Activated CD4-positive, alpha-beta T cell treated with anti-CD3 and anti-CD28 coated beads for 36 hours (primary cell): ENCODE measurements around the gene EIF2D. TPM values are rescaled to one million over a fixed set of nuclear protein-coding genes. Genes with fewer than 3 reads are reported as not detected.

Experiments
- ATAC-seq: fragments of 200-7000 bp; cut with Tn5 transposase; one replicate; pipeline ENCODE4 v1.10.0; 2021; ENCODE audit warnings: mild to moderate bottlenecking, moderate library complexity
- CTCF ChIA-PET: fragments of 350-600 bp; sonication (Branson Sonifier 250); formaldehyde crosslinking; loops from one replicate; lab custom pipeline; 2021; ENCODE audit warnings: antibody characterized with exemption; lab: Charles Lee
- POLR2A ChIA-PET: fragments of 350-600 bp; sonication (Branson Sonifier 250); formaldehyde crosslinking; loops from one replicate; lab custom pipeline; 2021; ENCODE audit warnings: antibody characterized with exemption, inconsistent platforms; lab: Charles Lee
- DNase-seq: peaks from one replicate; pipeline ENCODE4 v3.0.0-alpha.2; 2020
- H3K27ac Mint-ChIP-seq: one replicate; pipeline ENCODE4 v1.8.0; 2021; ENCODE audit warnings: mixed read lengths
- H3K27me3 Mint-ChIP-seq: one replicate; pipeline ENCODE4 v1.8.0; 2021; ENCODE audit warnings: mixed read lengths
- H3K36me3 Mint-ChIP-seq: one replicate; pipeline ENCODE4 v1.8.0; 2021; ENCODE audit warnings: low read depth, mixed read lengths
- H3K4me1 Mint-ChIP-seq: one replicate; pipeline ENCODE4 v1.8.0; 2021; ENCODE audit warnings: mixed read lengths
- H3K4me3 Mint-ChIP-seq: one replicate; pipeline ENCODE4 v1.8.0; 2021; ENCODE audit warnings: mild to moderate bottlenecking, moderate library complexity, mixed read lengths
- H3K9me3 Mint-ChIP-seq: one replicate; pipeline ENCODE4 v1.8.0; 2021; ENCODE audit warnings: low read depth, mixed read lengths
- intact Hi-C, 2 experiments: fragments of 100-400 bp; cut with DNase I in 1 of 2; cut with micrococcal nuclease in 1 of 2; formaldehyde crosslinking; loops; one replicate each; pipeline versions ENCODE4 v1.14.2 to v1.15.1; 2022 to 2024; cut with DNase I, micrococcal nuclease
- total RNA-seq, 2 experiments: library from RNA; stranded (reverse); gene quantifications; one replicate each; pipeline ENCODE4 v1.2.3, GENCODE V29; 2021

Gene EIF2D
- total RNA-seq, 2 experiments from 2014 or later: 91.2 to 100 TPM

GRCh38 chr1:206573319-206573718 is 38.9 kb downstream of the EIF2D start:
- Mint-ChIP-seq H3K27me3 (no peaks in the 10 kb centered on the region), H3K9me3 (no peaks in the 10 kb centered on the region), H3K4me1 (peaks cover 98% of the 10 kb centered on the region), H3K27ac (peak overlapping the region; percentile 99), H3K4me3 (no peak overlapping the region), H3K36me3 (peaks cover 87% of the 10 kb centered on the region)
- DNase-seq: no peak
- no peak for ATAC-seq
- CTCF ChIA-PET: interaction anchor here (0.6 to 27.5 kb wide), 4 partner anchors 11 to 98 kb away, joined by 3 to 621 read pairs (median 14); no protein-coding TSS in a partner anchor
- intact Hi-C loops: loop anchor here (10.0 kb wide), 3 partner anchors 799 to 1369 kb away; partner anchors contain the start of gene RAB29 (in 1 of the 2)
- POLR2A ChIA-PET: no interaction called here

DNA sequence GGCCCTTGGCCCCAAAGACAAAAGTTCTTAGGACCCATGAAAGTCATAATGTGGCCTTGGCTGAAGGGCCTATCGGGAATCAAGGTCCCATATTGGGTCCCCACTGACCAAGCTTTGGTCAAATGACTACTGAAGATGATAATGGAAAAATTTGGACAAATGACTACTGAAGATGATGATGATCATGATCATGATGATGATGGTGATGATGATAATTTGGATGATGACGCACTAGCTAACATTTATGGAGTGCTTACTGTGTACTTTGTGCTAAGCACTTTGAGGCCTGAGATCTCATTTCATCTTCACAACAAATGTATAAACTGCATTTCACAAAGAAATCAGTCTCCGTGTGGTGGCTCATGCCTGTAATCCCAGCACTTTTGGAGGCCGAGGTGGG is 39.4 kb downstream of the EIF2D start:
- H3K4me3 Mint-ChIP-seq: no peak overlapping the region
- peak overlapping the region; percentile 99 for H3K27ac Mint-ChIP-seq
- no peaks in the 10 kb centered on the region for H3K9me3 Mint-ChIP-seq
- peaks cover 88% of the 10 kb centered on the region for H3K36me3 Mint-ChIP-seq
- ATAC-seq: no peak
- CTCF ChIA-PET: interaction anchor here (2.7 to 27.5 kb wide), 2 partner anchors 11 to 13 kb away, joined by 19 to 621 read pairs; no protein-coding TSS in a partner anchor
- H3K4me1 Mint-ChIP-seq: peaks cover 98% of the 10 kb centered on the region
- intact Hi-C loops: loop anchor here (10.0 kb wide), 3 partner anchors 798 to 1368 kb away; partner anchors contain the start of gene RAB29 (in 1 of the 2)
- no peak for DNase-seq
- no peaks in the 10 kb centered on the region for H3K27me3 Mint-ChIP-seq
- POLR2A ChIA-PET: no interaction called here

DNA sequence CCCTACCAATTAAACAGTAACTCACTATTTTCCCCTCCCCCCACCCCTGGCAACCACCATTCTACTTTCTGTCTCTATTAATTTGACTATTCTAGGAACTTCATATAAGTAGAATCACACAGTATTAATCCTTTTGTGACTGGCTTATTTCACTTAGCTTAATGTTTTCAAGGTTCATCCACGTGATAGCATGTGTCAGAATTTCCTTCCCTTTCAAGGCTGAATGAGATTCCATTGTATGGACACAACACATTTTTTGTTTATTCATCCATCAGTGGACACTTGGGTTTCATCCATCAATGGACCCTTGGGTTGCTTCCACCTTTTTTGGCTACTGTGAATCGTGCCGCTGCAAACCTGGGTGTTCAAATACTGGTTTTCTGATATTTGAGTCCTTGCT is 41.7 kb downstream of the EIF2D start:
- peak; percentile 2 for DNase-seq
- POLR2A ChIA-PET: interaction anchor here (0.6 to 0.7 kb wide), 3 partner anchors 11 to 63 kb away, joined by 3 to 10 read pairs (median 6); partner anchors contain the start of gene RASSF5
- H3K27me3 Mint-ChIP-seq: no peaks in the 10 kb centered on the region
- CTCF ChIA-PET: interaction anchor here (21.8 to 27.5 kb wide), 2 partner anchors 6 to 10 kb away, joined by 621 read pairs; no protein-coding TSS in a partner anchor
- peaks cover 92% of the 10 kb centered on the region for H3K36me3 Mint-ChIP-seq
- H3K27ac Mint-ChIP-seq: peak overlapping the region; percentile 99
- H3K4me1 Mint-ChIP-seq: peaks cover 98% of the 10 kb centered on the region
- H3K4me3 Mint-ChIP-seq: peak overlapping the region; percentile 32
- H3K9me3 Mint-ChIP-seq: no peaks in the 10 kb centered on the region
- ATAC-seq: no peak
- intact Hi-C loops: loop anchor here (10.0 kb wide), 3 partner anchors 796 to 1366 kb away; partner anchors contain the start of gene RAB29 (in 1 of the 2)

GRCh38 chr1:206569556-206569955 is 42.7 kb downstream of the EIF2D start:
- H3K9me3 Mint-ChIP-seq: no peaks in the 10 kb centered on the region
- CTCF ChIA-PET: interaction anchor here (0.6 to 27.5 kb wide), 4 partner anchors 7 to 343 kb away, joined by 3 to 621 read pairs (median 312); no protein-coding TSS in a partner anchor

GRCh38 chr1:206568779-206569352 is 43.4 kb downstream of the EIF2D start:
- intact Hi-C loops: loop anchor here (1.0 to 10.0 kb wide), 2 partner anchors 11 to 1354 kb away; partner anchors contain the start of gene DSTYK (in 1 of the 2)

More at GRCh38 chr1:206569556-206569955, 42.7 kb downstream of the EIF2D start:
- Mint-ChIP-seq H3K4me1 (peaks cover 98% of the 10 kb centered on the region), H3K27ac (peak overlapping the region; percentile 99), H3K36me3 (peaks cover 97% of the 10 kb centered on the region), H3K4me3 (peak overlapping the region; percentile 95), H3K27me3 (no peaks in the 10 kb centered on the region)
- ATAC-seq (no peak), DNase-seq (no peak)
- intact Hi-C loops: loop anchor here in 1 of 2 experiments (10.0 kb wide), 1 partner anchor 1355 kb away; the partner anchor contains the start of gene DSTYK
- POLR2A ChIA-PET: interaction anchor here (0.7 kb wide), 1 partner anchor 8 kb away, joined by 3 read pairs; no protein-coding TSS in a partner anchor

GRCh38 chr1:206568256-206568655 is 44.0 kb downstream of the EIF2D start:
- ATAC-seq: peak; percentile 47
- H3K4me3 Mint-ChIP-seq: peak overlapping the region; percentile 95
- peaks cover 98% of the 10 kb centered on the region for H3K36me3 Mint-ChIP-seq
- peak; percentile 59 for DNase-seq
- POLR2A ChIA-PET: interaction anchor here (0.7 to 7.7 kb wide), 8 partner anchors 8 to 24 kb away, joined by 3 to 129 read pairs (median 4); no protein-coding TSS in a partner anchor
- peaks cover 98% of the 10 kb centered on the region for H3K4me1 Mint-ChIP-seq
- no peaks in the 10 kb centered on the region for H3K9me3 Mint-ChIP-seq
- intact Hi-C loops: loop anchor here (1.0 to 10.0 kb wide), 2 partner anchors 12 to 1353 kb away; partner anchors contain the start of gene DSTYK (in 1 of the 2)
- no peaks in the 10 kb centered on the region for H3K27me3 Mint-ChIP-seq
- peak overlapping the region; percentile 99 for H3K27ac Mint-ChIP-seq
- CTCF ChIA-PET: interaction anchor here (0.6 to 27.5 kb wide), 8 partner anchors 8 to 243 kb away, joined by 3 to 621 read pairs (median 3); no protein-coding TSS in a partner anchor

More at GRCh38 chr1:206568779-206569352, 43.4 kb downstream of the EIF2D start:
- H3K27me3 Mint-ChIP-seq: no peaks in the 10 kb centered on the region
- POLR2A ChIA-PET: interaction anchor here (0.7 to 7.7 kb wide), 8 partner anchors 9 to 23 kb away, joined by 3 to 129 read pairs (median 4); no protein-coding TSS in a partner anchor
- peak overlapping the region; percentile 99 for H3K27ac Mint-ChIP-seq
- no peaks in the 10 kb centered on the region for H3K9me3 Mint-ChIP-seq
- DNase-seq (peak; percentile 46), ATAC-seq (peak; percentile 22)
- CTCF ChIA-PET: interaction anchor here (0.6 to 27.5 kb wide), 6 partner anchors 7 to 242 kb away, joined by 3 to 621 read pairs (median 9); no protein-coding TSS in a partner anchor
- H3K4me3 Mint-ChIP-seq: peak overlapping the region; percentile 95
- peaks cover 97% of the 10 kb centered on the region for H3K36me3 Mint-ChIP-seq
- H3K4me1 Mint-ChIP-seq: peaks cover 98% of the 10 kb centered on the region

DNA sequence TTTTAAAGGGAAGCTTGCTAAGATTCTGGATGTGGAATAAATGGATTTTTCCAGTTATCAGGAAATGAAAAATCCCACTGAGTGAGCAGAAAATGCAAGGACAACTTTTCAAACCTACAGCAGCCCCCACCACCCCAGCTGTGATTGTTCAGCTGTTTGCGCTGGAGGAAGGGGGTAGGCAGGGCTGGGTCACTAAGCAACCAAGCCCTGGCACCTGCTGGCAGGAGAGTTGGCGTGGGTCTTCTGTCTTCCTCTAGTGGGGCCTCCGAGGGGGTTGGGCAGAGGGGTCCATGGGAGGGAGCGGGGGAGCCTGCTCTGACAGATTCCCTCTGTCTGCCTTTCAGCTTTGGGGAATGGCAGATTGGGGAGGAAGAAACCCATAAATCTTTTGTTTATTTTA is 45.3 kb downstream of the EIF2D start:
- Mint-ChIP-seq H3K4me3 (peak overlapping the region; percentile 95), H3K4me1 (peaks cover 99% of the 10 kb centered on the region), H3K36me3 (peaks cover 98% of the 10 kb centered on the region), H3K27ac (peak overlapping the region; percentile 99), H3K27me3 (no peaks in the 10 kb centered on the region), H3K9me3 (no peaks in the 10 kb centered on the region)
- ChIA-PET CTCF (interaction anchor here (0.7 to 27.5 kb wide), 6 partner anchors 7 to 353 kb away, joined by 3 to 621 read pairs (median 8); no protein-coding TSS in a partner anchor), POLR2A (interaction anchor here (2.4 to 7.7 kb wide), 2 partner anchors 10 to 11 kb away, joined by 11 to 129 read pairs; no protein-coding TSS in a partner anchor)
- intact Hi-C loops: loop anchor here in 1 of 2 experiments (10.0 kb wide), 1 partner anchor 1352 kb away; the partner anchor contains the start of gene DSTYK
- ATAC-seq (no peak), DNase-seq (peak; percentile 23)

GRCh38 chr1:206565995-206566394 is 46.3 kb downstream of the EIF2D start:
- no peaks in the 10 kb centered on the region for H3K9me3 Mint-ChIP-seq
- intact Hi-C loops: loop anchor here in 1 of 2 experiments (10.0 kb wide), 1 partner anchor 1351 kb away; the partner anchor contains the start of gene DSTYK
- peaks cover 98% of the 10 kb centered on the region for H3K4me1 Mint-ChIP-seq
- ChIA-PET CTCF (interaction anchor here (0.7 to 27.5 kb wide), 6 partner anchors 6 to 86 kb away, joined by 3 to 621 read pairs (median 8); no protein-coding TSS in a partner anchor), POLR2A (interaction anchor here (2.4 to 7.7 kb wide), 2 partner anchors 9 to 12 kb away, joined by 11 to 129 read pairs; no protein-coding TSS in a partner anchor)
- ATAC-seq: no peak
- peak overlapping the region; percentile 99 for H3K27ac Mint-ChIP-seq
- peaks cover 98% of the 10 kb centered on the region for H3K36me3 Mint-ChIP-seq
- DNase-seq: peak; percentile 30
- H3K4me3 Mint-ChIP-seq: peak overlapping the region; percentile 95
- H3K27me3 Mint-ChIP-seq: no peaks in the 10 kb centered on the region

GRCh38 chr1:206563367-206564207 is 48.7 kb downstream of the EIF2D start:
- intact Hi-C loops: loop anchor here (1.0 to 10.0 kb wide), 4 partner anchors 7 to 1349 kb away; partner anchors contain the start of gene DSTYK (in 1 of the 2)
- ChIA-PET POLR2A (interaction anchor here (0.7 to 7.7 kb wide), 4 partner anchors 12 to 22 kb away, joined by 4 to 129 read pairs (median 14); no protein-coding TSS in a partner anchor), CTCF (interaction anchor here (0.7 to 27.5 kb wide), 10 partner anchors 3 to 808 kb away, joined by 3 to 621 read pairs (median 4); partner anchors contain the start of gene DYRK3)
- peak overlapping the region; percentile 99 for H3K27ac Mint-ChIP-seq
- H3K36me3 Mint-ChIP-seq: peaks cover 99% of the 10 kb centered on the region
- H3K4me3 Mint-ChIP-seq: peak overlapping the region; percentile 95
- ATAC-seq (peak; percentile 4), DNase-seq (peak; percentile 22)
- H3K4me1 Mint-ChIP-seq: peaks cover 87% of the 10 kb centered on the region
- no peaks in the 10 kb centered on the region for H3K9me3 Mint-ChIP-seq
- H3K27me3 Mint-ChIP-seq: no peaks in the 10 kb centered on the region
